Endothelial cell of umbilical vein (primary cell): ENCODE data around the gene HMGXB3.

ENCODE experiments used
- FOS ChIP-seq: IDR thresholded peaks from 2 replicates; pipeline ENCODE4 v1.6.1; 2011; ENCODE audit warnings: mild to moderate bottlenecking, low read length, moderate library complexity, borderline replicate concordance; ENCODE audit not compliant: insufficient read depth
- TF ChIP-seq, protein P1 (sequence below), 2 donors: IDR thresholded peaks; 1 replicate in 1 of 2; 2 replicates in 1 of 2; pipeline ENCODE4 v1.5.1; 2011; ENCODE audit warnings: low read length in 2 of 2, mild to moderate bottlenecking in 2 of 2, moderate library complexity in 2 of 2, control low read depth in 1 of 2, inconsistent platforms in 1 of 2, low read depth in 1 of 2; ENCODE audit not compliant: insufficient read depth in 1 of 2; ENCODE audit errors: extremely low read depth in 1 of 2

DNA sequence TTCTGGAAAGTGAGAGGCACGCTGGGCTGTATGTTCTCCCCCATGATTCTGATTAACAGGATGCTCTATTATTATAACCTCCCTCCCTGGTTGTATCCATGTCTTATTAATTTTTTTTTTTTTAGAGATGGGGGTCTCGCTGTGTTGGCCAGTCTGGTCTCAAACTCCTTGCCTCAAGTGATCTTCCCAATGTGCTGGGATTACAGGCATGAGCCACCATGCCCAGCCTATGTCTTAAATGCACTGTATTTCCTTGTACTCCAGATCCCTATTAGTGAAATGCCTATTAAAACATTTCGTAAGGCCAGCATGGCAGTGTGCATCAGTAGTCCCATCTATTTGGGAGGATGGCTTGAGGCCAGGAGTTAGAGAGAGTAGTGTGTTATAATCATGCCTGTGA, 7.1 kb upstream of the HMGXB3 start:
- TF ChIP-seq, protein P1, sequence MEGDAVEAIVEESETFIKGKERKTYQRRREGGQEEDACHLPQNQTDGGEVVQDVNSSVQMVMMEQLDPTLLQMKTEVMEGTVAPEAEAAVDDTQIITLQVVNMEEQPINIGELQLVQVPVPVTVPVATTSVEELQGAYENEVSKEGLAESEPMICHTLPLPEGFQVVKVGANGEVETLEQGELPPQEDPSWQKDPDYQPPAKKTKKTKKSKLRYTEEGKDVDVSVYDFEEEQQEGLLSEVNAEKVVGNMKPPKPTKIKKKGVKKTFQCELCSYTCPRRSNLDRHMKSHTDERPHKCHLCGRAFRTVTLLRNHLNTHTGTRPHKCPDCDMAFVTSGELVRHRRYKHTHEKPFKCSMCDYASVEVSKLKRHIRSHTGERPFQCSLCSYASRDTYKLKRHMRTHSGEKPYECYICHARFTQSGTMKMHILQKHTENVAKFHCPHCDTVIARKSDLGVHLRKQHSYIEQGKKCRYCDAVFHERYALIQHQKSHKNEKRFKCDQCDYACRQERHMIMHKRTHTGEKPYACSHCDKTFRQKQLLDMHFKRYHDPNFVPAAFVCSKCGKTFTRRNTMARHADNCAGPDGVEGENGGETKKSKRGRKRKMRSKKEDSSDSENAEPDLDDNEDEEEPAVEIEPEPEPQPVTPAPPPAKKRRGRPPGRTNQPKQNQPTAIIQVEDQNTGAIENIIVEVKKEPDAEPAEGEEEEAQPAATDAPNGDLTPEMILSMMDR (IDR thresholded peaks at IDR 0.05; ENCODE audit: extremely low read depth in 1 of 2, insufficient read depth in 1 of 2, low read depth in 1 of 2, low read length in 2 of 2) = no peak
- TF ChIP-seq FOS = no peak
